NCI-H2107 treated with DMSO at 0.1 percent for 48 hours (cell line): Measurements from ENCODE around the gene FLYWCH1.

Source experiments
- DNase-seq: peaks from one replicate; lab custom pipeline; 2025; ENCODE audit not compliant: unreplicated experiment; lab: John Stamatoyannopoulos, UW

The FLYWCH1 gene

GRCh38 chr16:2968368-2968737, 56.6 kb downstream of the FLYWCH1 start:
- DNase-seq: no peak

GRCh38 chr16:2968738-2969544, 57.2 kb downstream of the FLYWCH1 start, which contains the start of gene PAQR4:
TSS of gene PAQR4 (plus strand) at chr16:2969348. CDS start at chr16:2969675, 327 bp downstream.
- DNase-seq: peak; percentile 61

- DNase-seq: peak; percentile 44
These were observed 58.1 kb downstream of the FLYWCH1 start for GRCh38 chr16:2969545-2970521.

GRCh38 chr16:2970563-2970962, 58.8 kb downstream of the FLYWCH1 start:
- DNase-seq: no peak

GRCh38 chr16:2971134-2971984, 59.6 kb downstream of the FLYWCH1 start:
- no peak for DNase-seq

GRCh38 chr16:2971985-2972784, 60.5 kb downstream of the FLYWCH1 start:
- no peak for DNase-seq

GRCh38 chr16:2973093-2973492, 61.4 kb downstream of the FLYWCH1 start:
- no peak for DNase-seq

GRCh38 chr16:2973605-2974318, 62.0 kb downstream of the FLYWCH1 start:
- DNase-seq: no peak

- DNase-seq: no peak
These were observed 62.8 kb downstream of the FLYWCH1 start for GRCh38 chr16:2974319-2975056.

- DNase-seq: no peak
These were observed 63.5 kb downstream of the FLYWCH1 start for GRCh38 chr16:2975161-2975795.

- DNase-seq: no peak
These were observed 64.5 kb downstream of the FLYWCH1 start for GRCh38 chr16:2976201-2976600.

GRCh38 chr16:2976673-2977072, 64.9 kb downstream of the FLYWCH1 start:
- no peak for DNase-seq

GRCh38 chr16:2977440-2977839, 65.7 kb downstream of the FLYWCH1 start:
- DNase-seq: peak; percentile 65

GRCh38 chr16:2979669-2980226, 68.0 kb downstream of the FLYWCH1 start:
- DNase-seq: no peak

GRCh38 chr16:2980227-2981176, 68.8 kb downstream of the FLYWCH1 start, which contains the start of gene PKMYT1:
TSS of gene PKMYT1 (minus strand) at chr16:2980446. CDS start at chr16:2979657, 789 bp downstream.
- DNase-seq: peak; percentile 79

GRCh38 chr16:2981177-2981898, 69.6 kb downstream of the FLYWCH1 start:
- no peak for DNase-seq
